Esophagus squamous epithelium (tissue), 5 donors: ENCODE results near the gene PNPLA5. TPM values are rescaled to one million over a fixed set of nuclear protein-coding genes. Genes with fewer than 3 reads are reported as not detected.

Experiments used
- DNase-seq: peaks from one replicate; lab custom pipeline; 2025; lab: John Stamatoyannopoulos, UW
- H3K27ac ChIP-seq, 4 donors: fragments of 200-600 bp; sonication (generic); one replicate each; pipeline ENCODE4 v1.5.1; 2016 to 2019; ENCODE audit warnings: mild to moderate bottlenecking in 1 of 4
- H3K27me3 ChIP-seq, 4 donors: fragments of 200-600 bp; sonication (generic); 1 replicate in 3 of 4; 2 replicates in 1 of 4; pipeline versions ENCODE4 v1.5.1 to v1.6.0; 2017 to 2021; ENCODE audit warnings: antibody characterized with exemption in 1 of 4
- H3K36me3 ChIP-seq, 3 donors: fragments of 200-600 bp; sonication (generic); one replicate each; pipeline ENCODE4 v1.5.1; 2016 to 2019
- H3K4me1 ChIP-seq, 3 donors: fragments of 200-600 bp; sonication (generic); one replicate each; pipeline ENCODE4 v1.5.1; 2017 to 2019
- H3K4me3 ChIP-seq, 4 donors: fragments of 200-600 bp; sonication (generic); 1 replicate in 3 of 4; 2 replicates in 1 of 4; pipeline ENCODE4 v1.5.1; 2016 to 2019; ENCODE audit warnings: mild to moderate bottlenecking in 2 of 4, moderate library complexity in 1 of 4
- H3K9me3 ChIP-seq, 3 donors: fragments of 200-600 bp; sonication (generic); one replicate each; pipeline ENCODE4 v1.5.1; 2016 to 2019
- POLR2A ChIP-seq, 4 donors: fragments of 450-650 bp; IDR thresholded peaks; one replicate each; pipeline ENCODE4 v1.6.1; 2017; ENCODE audit warnings: antibody characterized with exemption in 4 of 4, mild to moderate bottlenecking in 4 of 4, moderate library complexity in 3 of 4
- WGBS, 2 donors: methylation state at CpG; one replicate each; pipeline ENCODE4 v1.1.5; 2018; 5-methylcytosine and 5-hydroxymethylcytosine counted together
- intact Hi-C: fragments of 100-400 bp; cut with DNase I; formaldehyde crosslinking; loops from one replicate; pipeline ENCODE4 v1.15.0; 2022
- total RNA-seq, 4 donors: library from RNA; depleted of rRNA; stranded (reverse); fragments of >200 nt; gene quantifications; one replicate each; pipeline ENCODE4 v1.1.0, GENCODE V29; 2016
- TF ChIP-seq, protein P1 (sequence below), 6 experiments: fragments of 450-650 bp in 4 of 6; fragments of 200-600 bp in 2 of 6; sonication (generic) in 2 of 6; IDR thresholded peaks; one replicate each; pipeline ENCODE4 v1.5.1; 2016 to 2019; ENCODE audit warnings: antibody characterized with exemption in 6 of 6, mild to moderate bottlenecking in 4 of 6, moderate library complexity in 4 of 6
- donor health status: DM: yes; HTN: yes; CAD: no.

PNPLA5 gene
- total RNA-seq, 4 donors from 2014 or later = not detected

- DNase-seq = no peak
- TF ChIP-seq, protein P1, sequence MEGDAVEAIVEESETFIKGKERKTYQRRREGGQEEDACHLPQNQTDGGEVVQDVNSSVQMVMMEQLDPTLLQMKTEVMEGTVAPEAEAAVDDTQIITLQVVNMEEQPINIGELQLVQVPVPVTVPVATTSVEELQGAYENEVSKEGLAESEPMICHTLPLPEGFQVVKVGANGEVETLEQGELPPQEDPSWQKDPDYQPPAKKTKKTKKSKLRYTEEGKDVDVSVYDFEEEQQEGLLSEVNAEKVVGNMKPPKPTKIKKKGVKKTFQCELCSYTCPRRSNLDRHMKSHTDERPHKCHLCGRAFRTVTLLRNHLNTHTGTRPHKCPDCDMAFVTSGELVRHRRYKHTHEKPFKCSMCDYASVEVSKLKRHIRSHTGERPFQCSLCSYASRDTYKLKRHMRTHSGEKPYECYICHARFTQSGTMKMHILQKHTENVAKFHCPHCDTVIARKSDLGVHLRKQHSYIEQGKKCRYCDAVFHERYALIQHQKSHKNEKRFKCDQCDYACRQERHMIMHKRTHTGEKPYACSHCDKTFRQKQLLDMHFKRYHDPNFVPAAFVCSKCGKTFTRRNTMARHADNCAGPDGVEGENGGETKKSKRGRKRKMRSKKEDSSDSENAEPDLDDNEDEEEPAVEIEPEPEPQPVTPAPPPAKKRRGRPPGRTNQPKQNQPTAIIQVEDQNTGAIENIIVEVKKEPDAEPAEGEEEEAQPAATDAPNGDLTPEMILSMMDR (IDR thresholded peaks at IDR 0.05) = no peak
Observed at GRCh38 chr22:43854786-43855271, 37.0 kb downstream of the PNPLA5 start.

DNA sequence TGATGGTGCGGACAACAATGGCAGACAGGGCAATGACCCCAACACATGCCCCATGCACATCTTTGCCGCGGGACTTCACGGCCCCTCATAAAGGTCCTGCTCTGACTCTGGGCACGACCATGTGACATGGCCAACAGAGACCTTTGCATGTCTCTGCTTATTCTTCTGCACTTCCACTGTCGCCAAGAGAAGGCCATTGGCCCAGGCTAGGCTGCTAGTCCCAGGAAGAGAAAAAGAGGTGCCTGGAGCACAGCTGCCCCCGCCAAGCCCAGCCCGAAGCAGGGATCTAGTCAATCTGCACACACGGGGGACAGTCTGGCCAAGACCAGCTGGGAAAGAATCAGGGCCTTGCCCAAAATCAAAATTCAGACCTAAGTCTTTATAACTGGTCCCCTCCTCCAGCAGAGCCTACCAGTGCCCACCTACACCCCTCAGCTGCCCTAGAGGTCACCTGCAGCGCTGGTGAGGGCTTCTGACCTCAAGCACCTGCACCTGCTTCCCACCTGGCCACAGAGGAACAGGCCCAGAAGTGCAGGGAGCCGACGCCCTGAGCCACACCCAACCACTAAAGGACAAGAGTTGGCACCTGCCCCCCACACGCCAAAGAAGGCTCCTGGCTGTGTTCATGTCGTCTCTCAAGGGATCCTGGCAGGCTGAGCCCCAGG is 37.6 kb downstream of the PNPLA5 start:
- 80% methylated on average over 4 of the region's 14 CpGs for WGBS, 2 donors
- TF ChIP-seq, protein P1 (IDR thresholded peaks at IDR 0.05) = no peak
- no peak for TF ChIP-seq POLR2A (IDR thresholded peaks at IDR 0.05)
- Histone ChIP-seq H3K9me3 (peaks cover 0 to 4% (median 0%) of the 10 kb centered on the region in 3 donors), H3K27me3 (peaks cover 0 to 85% (median 0%) of the 10 kb centered on the region in 4 donors), H3K27ac (no peak overlapping the region), H3K4me3 (no peak overlapping the region), H3K36me3 (no peaks in the 10 kb centered on the region), H3K4me1 (no peaks in the 10 kb centered on the region)
- intact Hi-C loops = no loop called here
- no peak for DNase-seq

More at GRCh38 chr22:43854786-43855271, 37.0 kb downstream of the PNPLA5 start:
- H3K27me3 ChIP-seq = peaks cover 0 to 85% (median 0%) of the 10 kb centered on the region in 4 donors
- no peak overlapping the region for H3K27ac ChIP-seq
- 94 to 100% methylated on average over 1 to 6 of the region's 13 CpGs for WGBS, 2 donors
- H3K4me3 ChIP-seq = no peak overlapping the region
- H3K36me3 ChIP-seq = no peaks in the 10 kb centered on the region
- intact Hi-C loops = no loop called here
- no peaks in the 10 kb centered on the region for H3K4me1 ChIP-seq
- H3K9me3 ChIP-seq = peaks cover 0 to 4% (median 0%) of the 10 kb centered on the region in 3 donors

DNA sequence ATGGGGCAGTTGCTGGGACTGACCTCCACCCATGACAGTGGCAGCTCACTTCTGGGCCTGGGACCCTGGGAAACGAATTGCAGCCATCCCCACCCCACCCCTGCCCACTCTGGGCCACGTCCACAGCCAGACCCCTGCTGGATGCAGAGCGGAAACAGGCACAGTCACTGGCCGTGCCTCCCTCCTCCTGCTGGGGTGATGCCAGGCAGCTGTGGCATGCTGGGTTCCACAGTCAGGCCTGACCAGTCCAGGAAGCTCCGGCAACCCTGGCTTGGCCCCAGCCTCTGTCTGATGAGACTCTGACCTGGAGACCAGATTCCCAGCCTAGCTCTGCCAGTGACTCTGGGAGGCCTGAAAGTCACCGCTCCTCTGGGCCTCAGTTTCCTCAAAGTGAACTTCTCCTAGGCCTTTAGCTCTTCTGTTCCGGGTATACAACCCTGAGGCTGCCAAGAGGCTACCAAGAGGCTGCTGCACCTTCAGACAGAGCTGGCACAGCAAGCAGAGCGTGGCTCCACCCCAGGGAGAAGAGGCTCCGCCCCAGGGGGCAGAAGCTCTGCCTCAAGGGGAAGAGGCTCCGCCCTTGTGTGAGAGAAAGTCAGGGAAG is 38.4 kb downstream of the PNPLA5 start:
- intact Hi-C loops = no loop called here
- Histone ChIP-seq H3K4me1 (no peaks in the 10 kb centered on the region), H3K27ac (no peak overlapping the region), H3K36me3 (no peaks in the 10 kb centered on the region), H3K9me3 (peaks cover 0 to 4% (median 0%) of the 10 kb centered on the region in 3 donors), H3K27me3 (peaks cover 0 to 85% (median 0%) of the 10 kb centered on the region in 4 donors), H3K4me3 (no peak overlapping the region)
- WGBS, 2 donors = 56 to 62% methylated on average over 3 to 4 of the region's 10 CpGs
- no peak for DNase-seq
- no peak for TF ChIP-seq POLR2A (IDR thresholded peaks at IDR 0.05)
- TF ChIP-seq, protein P1 (IDR thresholded peaks at IDR 0.05) = no peak

GRCh38 chr22:43852573-43853327 is 39.1 kb downstream of the PNPLA5 start:
- Histone ChIP-seq H3K9me3 (peaks cover 0 to 4% (median 0%) of the 10 kb centered on the region in 3 donors), H3K36me3 (no peaks in the 10 kb centered on the region), H3K4me3 (no peak overlapping the region), H3K27ac (no peak overlapping the region), H3K27me3 (peaks cover 0 to 87% (median 0%) of the 10 kb centered on the region in 4 donors), H3K4me1 (no peaks in the 10 kb centered on the region)
- intact Hi-C loops = no loop called here
- TF ChIP-seq, protein P1 (IDR thresholded peaks at IDR 0.05) = no peak
- TF ChIP-seq POLR2A (IDR thresholded peaks at IDR 0.05) = no peak
- DNase-seq = no peak
- 74 to 76% methylated on average over 8 to 12 of the region's 19 CpGs for WGBS, 2 donors
